Gastrocnemius medialis (tissue), 4 donors: ENCODE data around the gene ZFP69B. TPM values are rescaled to one million over a fixed set of nuclear protein-coding genes. Genes with fewer than 3 reads are reported as not detected.
"Not testable (repeated sequence)": the region's sequence is repeated elsewhere in the genome, so short reads cannot be mapped to it uniquely, and the experiment has no call there.

Source experiments
- ATAC-seq, 2 donors: fragments of 150-250 bp; one replicate each; pipeline ENCODE4 v1.9.1; 2016
- DNase-seq, 2 donors: peaks; one replicate each; pipeline ENCODE4 v3.0.0-alpha.2; 2019
- H3K27ac ChIP-seq, 4 donors: fragments of 200-600 bp; sonication (generic); 1 replicate in 1 of 4; 2 replicates in 3 of 4; pipeline ENCODE4 v1.5.1; 2016 to 2018; ENCODE audit warnings: mild to moderate bottlenecking in 2 of 4, moderate library complexity in 1 of 4
- H3K27me3 ChIP-seq, 3 donors: fragments of 200-600 bp; sonication (generic) in 2 of 3; 1 replicate in 1 of 3; 2 replicates in 2 of 3; pipeline versions ENCODE4 v1.5.1 to v1.6.0; 2016 to 2019; ENCODE audit warnings: mild to moderate bottlenecking in 1 of 3, moderate library complexity in 1 of 3
- H3K36me3 ChIP-seq, 2 donors: fragments of 200-600 bp; sonication (generic) in 1 of 2; one replicate each; pipeline ENCODE4 v1.5.1; 2017 to 2018
- H3K4me1 ChIP-seq, 2 donors: fragments of 200-600 bp; sonication (generic) in 1 of 2; one replicate each; pipeline ENCODE4 v1.5.1; 2016 to 2017; ENCODE audit warnings: mild to moderate bottlenecking in 2 of 2
- H3K4me3 ChIP-seq, 4 donors: fragments of 200-600 bp; sonication (generic) in 3 of 4; 1 replicate in 1 of 4; 2 replicates in 3 of 4; pipeline ENCODE4 v1.5.1; 2016 to 2019; ENCODE audit warnings: mild to moderate bottlenecking in 2 of 4
- H3K9me3 ChIP-seq, 3 donors: fragments of 200-600 bp; sonication (generic) in 2 of 3; 1 replicate in 1 of 3; 2 replicates in 2 of 3; pipeline ENCODE4 v1.5.1; 2016 to 2019
- CTCF ChIP-seq, 5 experiments: fragments of 450-650 bp in 3 of 5; fragments of 200-600 bp in 2 of 5; sonication (generic) in 2 of 5; IDR thresholded peaks in 4 of 5; conservative IDR thresholded peaks in 1 of 5; 1 replicate in 4 of 5; 2 replicates in 1 of 5; pipeline ENCODE4 v1.5.1; 2016 to 2019; ENCODE audit warnings: antibody characterized with exemption in 5 of 5, mild to moderate bottlenecking in 3 of 5, moderate library complexity in 3 of 5
- POLR2A ChIP-seq, 2 donors: fragments of 450-650 bp; IDR thresholded peaks; one replicate each; pipeline ENCODE4 v1.6.1; 2017; ENCODE audit warnings: antibody characterized with exemption in 2 of 2, mild to moderate bottlenecking in 2 of 2, moderate library complexity in 2 of 2
- in situ Hi-C, 4 donors: fragments of 200-750 bp; cut with MboI; loops; one replicate each; pipeline versions ENCODE4 v1.15.0 to v1.8.0; 2017; ENCODE audit warnings: low sequenced_read_pairs in 4 of 4
- intact Hi-C: fragments of 100-400 bp; cut with DNase I; formaldehyde crosslinking; loops from one replicate; pipeline ENCODE4 v1.15.1; 2023; ENCODE audit warnings: low total_unique reads
- total RNA-seq, 4 donors: library from RNA; depleted of rRNA; stranded (reverse); fragments of >200 nt; gene quantifications; one replicate each; pipeline versions ENCODE4 v1.1.0 to v1.2.3, GENCODE V29; 2016

ZFP69B gene
- total RNA-seq, 4 donors from 2014 or later, result 0.20 to 0.36 (median 0.35) TPM; not detected in 1

- H3K4me1 ChIP-seq, result no peaks in the 10 kb centered on the region
- H3K27me3 ChIP-seq, result no peaks in the 10 kb centered on the region
- no peak for TF ChIP-seq CTCF (IDR thresholded peaks at IDR 0.05 in 4 of 5, conservative IDR thresholded peaks at IDR 0.05 in 1 of 5)
- no peak for TF ChIP-seq POLR2A (IDR thresholded peaks at IDR 0.05)
- H3K36me3 ChIP-seq, result peaks cover 0 to 68% of the 10 kb centered on the region in 2 donors
- intact Hi-C loops, result no loop called here
- peak overlapping the region in 1 of 4 donors; percentile 2 for H3K4me3 ChIP-seq
- H3K9me3 ChIP-seq, result peaks cover 6 to 35% (median 16%) of the 10 kb centered on the region in 3 donors
- ATAC-seq (no peak), DNase-seq (no peak)
- H3K27ac ChIP-seq, result no peak overlapping the region
- in situ Hi-C loops, result no loop called here
Observed at GRCh38 chr1:40495315-40495903, 45.1 kb downstream of the ZFP69B start.

GRCh38 chr1:40502651-40503050 is 52.4 kb downstream of the ZFP69B start:
- H3K36me3 ChIP-seq, result peaks cover 0 to 17% of the 10 kb centered on the region in 2 donors
- intact Hi-C loops, H3K9me3 ChIP-seq, H3K4me1 ChIP-seq, ATAC-seq, H3K4me3 ChIP-seq, H3K27ac ChIP-seq, in situ Hi-C loops, DNase-seq, H3K27me3 ChIP-seq: not testable (repeated sequence)

- H3K27ac ChIP-seq, result peak overlapping the region; percentile 74 to 79 (median 76)
- in situ Hi-C loops, result no loop called here
- ATAC-seq, result no peak
Observed at GRCh38 chr1:40507973-40508372, 57.7 kb downstream of the ZFP69B start.

DNA sequence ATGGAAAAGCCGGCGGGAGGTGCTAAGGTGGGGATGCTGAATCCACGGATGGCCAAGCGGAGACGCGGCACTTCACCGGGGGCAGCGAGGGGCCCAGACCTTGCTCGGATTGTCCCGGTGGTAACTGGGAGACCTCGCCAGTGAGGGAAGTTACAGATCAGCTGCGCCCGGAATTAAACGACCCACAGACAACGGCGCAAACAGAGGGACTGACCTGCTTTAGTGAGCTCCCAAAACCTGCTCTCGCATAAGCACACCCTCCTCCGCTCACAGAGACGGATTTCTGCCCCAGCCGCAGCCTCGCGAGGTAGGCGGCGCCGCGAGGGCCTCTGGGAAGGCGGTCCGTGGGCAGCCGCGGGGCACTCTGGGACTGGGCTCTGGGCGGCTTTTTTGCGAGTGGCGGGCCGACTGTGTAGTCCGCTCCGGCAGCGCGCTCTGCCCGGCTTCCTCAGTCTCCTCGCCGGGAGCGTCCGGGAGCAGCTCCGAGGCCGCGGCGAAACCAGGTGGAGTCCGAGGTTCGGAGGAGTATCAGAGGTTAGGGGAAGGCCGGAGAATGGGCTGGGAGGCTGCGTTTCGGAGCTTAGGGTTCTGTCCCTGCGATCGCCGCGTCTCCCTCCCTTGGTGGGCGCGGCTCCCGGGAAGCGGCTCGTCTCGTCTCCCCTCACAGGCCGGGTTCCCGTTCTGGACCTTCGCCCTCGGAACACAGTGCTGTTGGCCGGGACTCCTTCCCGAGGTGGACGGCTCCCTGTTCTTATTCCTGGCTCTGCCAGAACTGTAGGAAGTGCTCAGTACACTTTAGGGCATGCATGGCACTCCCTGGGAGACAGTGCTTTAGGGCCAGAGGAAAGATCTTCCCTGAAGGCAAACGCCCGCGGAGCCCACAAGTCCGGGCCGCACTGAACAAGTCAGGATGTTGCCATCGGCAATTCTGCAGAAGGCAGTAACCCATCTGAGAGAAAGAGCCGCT is 58.4 kb downstream of the ZFP69B start, which contains the start of gene EXO5:
Gene EXO5, plus strand, starts transcription at position 393 of the 967 bp plus-strand sequence. CDS start 5,778 bp downstream, outside the sequence.
- in situ Hi-C loops, result no loop called here
- Histone ChIP-seq H3K4me1 (peaks cover 5 to 9% of the 10 kb centered on the region in 2 donors), H3K27me3 (no peaks in the 10 kb centered on the region), H3K4me3 (peak within 1 kb of the TSS; percentile 79 to 89 (median 82)), H3K9me3 (no peaks in the 10 kb centered on the region), H3K36me3 (no peaks in the 10 kb centered on the region), H3K27ac (peak within 1 kb of the TSS; percentile 74 to 79 (median 76))
- intact Hi-C loops, result loop anchor here (1.0 kb wide), 1 partner anchor 58 kb away; the partner anchor contains the start of gene ZFP69B
- ATAC-seq, result peak; percentile 93
- TF ChIP-seq CTCF (IDR thresholded peaks at IDR 0.05 in 4 of 5, conservative IDR thresholded peaks at IDR 0.05 in 1 of 5) (no peak), POLR2A (IDR thresholded peaks at IDR 0.05) (no peak)
- DNase-seq, result peak; percentile 47 to 60

More at GRCh38 chr1:40507973-40508372, 57.7 kb downstream of the ZFP69B start:
- H3K36me3 ChIP-seq, result no peaks in the 10 kb centered on the region
- TF ChIP-seq CTCF (IDR thresholded peaks at IDR 0.05 in 4 of 5, conservative IDR thresholded peaks at IDR 0.05 in 1 of 5) (no peak), POLR2A (IDR thresholded peaks at IDR 0.05) (no peak)
- DNase-seq, result no peak
- peak overlapping the region; percentile 79 to 89 (median 82) for H3K4me3 ChIP-seq
- H3K4me1 ChIP-seq, result peaks cover 5 to 9% of the 10 kb centered on the region in 2 donors
- no peaks in the 10 kb centered on the region for H3K27me3 ChIP-seq
- intact Hi-C loops, result loop anchor here (1.0 kb wide), 1 partner anchor 58 kb away; the partner anchor contains the start of gene ZFP69B
- no peaks in the 10 kb centered on the region for H3K9me3 ChIP-seq

Other genes with a start within 250 kb of the ZFP69B start
- gene TMCO2, start 202.5 kb upstream of the ZFP69B start, total RNA-seq, result not detected
- gene ZMPSTE24, start 192.2 kb upstream of the ZFP69B start, total RNA-seq, result 10 to 100 TPM; 19.9 to 31.9 (median 24.0) TPM
- 1 to 10 TPM in 1 of 4 donors, under 1 TPM in 1, not detected in 2; 0.07 to 8.9 TPM for gene COL9A2, start 133.2 kb upstream of the ZFP69B start, total RNA-seq
- 100 to 1,000 TPM in 1 of 4 donors, 10 to 100 TPM in 3; 14.9 to 121 (median 47.5) TPM for gene SMAP2, start 76.7 kb upstream of the ZFP69B start, total RNA-seq
- under 1 TPM in 3 of 4 donors, not detected in 1; 0.13 to 0.41 (median 0.29) TPM for gene ZFP69, start 26.8 kb downstream of the ZFP69B start, total RNA-seq
- gene EXO5, start 58.3 kb downstream of the ZFP69B start, total RNA-seq, result 1 to 10 TPM in 3 of 4 donors, under 1 TPM in 1; 0.95 to 3.1 (median 1.7) TPM
- gene ZNF684, start 81.2 kb downstream of the ZFP69B start, total RNA-seq, result 1 to 10 TPM; 2.0 to 7.1 (median 2.9) TPM
- gene RIMS3, start 215.2 kb downstream of the ZFP69B start, total RNA-seq, result under 1 TPM; 0.31 to 0.67 (median 0.44) TPM
- gene NFYC, start 241.2 kb downstream of the ZFP69B start, total RNA-seq, result 10 to 100 TPM; 45.3 to 58.6 (median 57.4) TPM